IMR-90 (cell line): Measurements from ENCODE around the gene AFM. TPM values are rescaled to one million over a fixed set of nuclear protein-coding genes. Genes with fewer than 3 reads are reported as not detected.

Source experiments
- ATAC-seq: fragments of 200-7000 bp; cut with Tn5 transposase; 2 replicates; pipeline ENCODE4 v1.9.1; 2020; ENCODE audit warnings: low read depth, mild to moderate bottlenecking, moderate library complexity
- BruUV-seq: library from RNA; stranded (reverse); fragments of 400-500 nt; replicated peaks from 2 replicates; lab custom pipeline; 2021; lab: Mats Ljungman, UMichigan
- CTCF ChIA-PET: fragments of 300-600 bp; formaldehyde crosslinking; extraction: SDS; loops from one replicate; lab custom pipeline; 2021; ENCODE audit warnings: antibody characterized with exemption; lab: Yijun Ruan, JAX
- POLR2A ChIA-PET: fragments of 300-600 bp; sonication (Branson Sonifier 250); formaldehyde crosslinking; loops from one replicate; lab custom pipeline; 2022; ENCODE audit warnings: antibody characterized with exemption; ENCODE audit not compliant: unreplicated experiment; lab: Charles Lee
- DNase-seq: peaks from one replicate; pipeline ENCODE4 v3.0.0; 2013
- H2AFZ ChIP-seq: replicated peaks from 2 replicates; pipeline ENCODE3; 2013; ENCODE audit warnings: low read length, mild to moderate bottlenecking; ENCODE audit not compliant: poor library complexity
- H2AK5ac ChIP-seq: 2 replicates; pipeline ENCODE4 v1.6.1; 2013; ENCODE audit warnings: low read depth, low read length, inconsistent platforms
- H2AK9ac ChIP-seq: replicated peaks from 2 replicates; pipeline ENCODE3; 2013; ENCODE audit warnings: mild to moderate bottlenecking, low read depth, low read length, moderate library complexity; ENCODE audit not compliant: poor library complexity
- H2BK120ac ChIP-seq: 2 replicates; pipeline ENCODE4 v1.6.1; 2013; ENCODE audit warnings: low read depth, low read length, inconsistent platforms
- H2BK15ac ChIP-seq: 3 replicates; pipeline ENCODE4 v1.6.1; 2013; ENCODE audit warnings: low read depth, low read length, inconsistent platforms
- H2BK20ac ChIP-seq: 2 replicates; pipeline ENCODE4 v1.6.1; 2013; ENCODE audit warnings: low read depth, mild to moderate bottlenecking, inconsistent platforms, low read length, moderate library complexity
- H2BK5ac ChIP-seq: 2 replicates; pipeline ENCODE4 v1.6.1; 2013; ENCODE audit warnings: mild to moderate bottlenecking, low read depth, low read length, inconsistent platforms; ENCODE audit not compliant: poor library complexity, severe bottlenecking
- H3K14ac ChIP-seq: replicated peaks from 2 replicates; pipeline ENCODE4 v1.6.1; 2013; ENCODE audit warnings: low read depth, low read length, inconsistent platforms
- H3K18ac ChIP-seq: 2 replicates; pipeline ENCODE4 v1.6.1; 2013; ENCODE audit warnings: low read depth, low read length, control low read depth
- H3K23ac ChIP-seq: 2 replicates; pipeline ENCODE4 v1.6.1; 2013; ENCODE audit warnings: low read depth, low read length, inconsistent platforms
- H3K27ac ChIP-seq: 2 replicates; pipeline ENCODE4 v1.5.1; 2013; ENCODE audit warnings: mild to moderate bottlenecking, control low read depth, low read length; ENCODE audit not compliant: insufficient read depth
- H3K27me3 ChIP-seq: 2 replicates; pipeline ENCODE4 v1.6.1; 2013; ENCODE audit warnings: low read length; ENCODE audit not compliant: control insufficient read depth, insufficient read depth
- H3K36me3 ChIP-seq: 2 replicates; pipeline ENCODE4 v1.6.1; 2013; ENCODE audit warnings: low read length, mixed read lengths; ENCODE audit not compliant: control insufficient read depth, insufficient read depth
- H3K4ac ChIP-seq: 2 replicates; pipeline ENCODE4 v1.6.1; 2013; ENCODE audit warnings: low read depth, low read length, inconsistent platforms
- H3K4me1 ChIP-seq: 2 replicates; pipeline ENCODE4 v1.6.1; 2013; ENCODE audit warnings: low read length, mixed read lengths; ENCODE audit not compliant: control insufficient read depth, insufficient read depth
- H3K4me2 ChIP-seq: 2 replicates; pipeline ENCODE4 v1.6.1; 2013; ENCODE audit warnings: low read depth, mild to moderate bottlenecking, control low read depth, low read length, moderate library complexity
- H3K4me3 ChIP-seq: 2 replicates; pipeline ENCODE4 v1.5.1; 2013; ENCODE audit warnings: low read depth, mild to moderate bottlenecking, control low read depth, low read length, moderate library complexity; ENCODE audit not compliant: insufficient read depth
- H3K56ac ChIP-seq: 2 replicates; pipeline ENCODE4 v1.6.1; 2013; ENCODE audit warnings: low read length, inconsistent platforms; ENCODE audit not compliant: insufficient read depth; ENCODE audit errors: extremely low read depth
- H3K79me1 ChIP-seq, 2 experiments: 2 replicates each; pipeline ENCODE4 v1.6.1; 2013; ENCODE audit warnings: low read length in 2 of 2, inconsistent platforms in 1 of 2, low read depth in 1 of 2
- H3K9ac ChIP-seq: 2 replicates; pipeline ENCODE4 v1.6.1; 2013; ENCODE audit warnings: low read depth, low read length, control low read depth
- H3K9me1 ChIP-seq: 2 replicates; pipeline ENCODE4 v1.6.1; 2013; ENCODE audit warnings: low read length, inconsistent platforms; ENCODE audit not compliant: insufficient read depth
- H3K9me3 ChIP-seq: 2 replicates; pipeline ENCODE4 v1.6.1; 2013; ENCODE audit warnings: low read length; ENCODE audit not compliant: control insufficient read depth, insufficient read depth
- H4K20me1 ChIP-seq: 2 replicates; pipeline ENCODE4 v1.6.1; 2013; ENCODE audit warnings: low read length, inconsistent platforms; ENCODE audit not compliant: insufficient read depth
- H4K5ac ChIP-seq: 2 replicates; pipeline ENCODE4 v1.6.1; 2013; ENCODE audit warnings: mild to moderate bottlenecking, low read depth, low read length, control low read depth
- H4K8ac ChIP-seq, 2 experiments: 2 replicates each; pipeline ENCODE4 v1.6.1; 2013; ENCODE audit warnings: low read depth in 2 of 2, low read length in 2 of 2, control low read depth in 1 of 2, inconsistent platforms in 1 of 2
- H4K91ac ChIP-seq: 2 replicates; pipeline ENCODE4 v1.6.1; 2013; ENCODE audit warnings: low read depth, low read length, inconsistent platforms; ENCODE audit not compliant: insufficient read depth
- MXI1 ChIP-seq: IDR thresholded peaks from 2 replicates; pipeline ENCODE4 v1.6.1; 2012; ENCODE audit warnings: low read depth, mild to moderate bottlenecking, low read length, moderate library complexity, borderline replicate concordance
- RAD21 ChIP-seq: IDR thresholded peaks from 2 replicates; pipeline ENCODE4 v1.6.1; 2012; ENCODE audit warnings: low read length, improper control_type of control experiment
- SMC3 ChIP-seq: fragments of 150-350 bp; IDR thresholded peaks from 2 replicates; pipeline ENCODE4 v1.6.1; 2016; ENCODE audit warnings: low read depth, mild to moderate bottlenecking, antibody characterized with exemption, low read length, moderate library complexity
- WGBS, 2 experiments: methylation state at CpG; one replicate each; pipeline versions ENCODE4 v1.1.5 to v1.1.7; 2013; ENCODE audit warnings: missing lambda C conversion rate in 2 of 2; ENCODE audit not compliant: insufficient read length in 1 of 2; ENCODE audit errors: extremely low coverage in 2 of 2; 5-methylcytosine and 5-hydroxymethylcytosine counted together
- dilution Hi-C: fragments of 300-500 bp; cut with HindIII; formaldehyde crosslinking; loops from one replicate; pipeline ENCODE4 v1.14.3; 2018; ENCODE audit warnings: low sequenced_read_pairs; ENCODE audit not compliant: unreplicated experiment
- in situ Hi-C: fragments of 300-500 bp; cut with MboI; formaldehyde crosslinking; loops from 3 replicates; pipeline ENCODE4 v1.14.3; 2019; ENCODE audit warnings: low sequenced_read_pairs, inconsistent platforms, mixed read lengths
- intact Hi-C: fragments of 100-400 bp; cut with micrococcal nuclease; formaldehyde crosslinking; loops from 2 replicates; pipeline ENCODE4 v1.10.0; 2022
- polyA plus RNA-seq, 3 experiments: library from polyadenylated mRNA; depleted of rRNA; stranded (reverse); fragments of >200 nt; gene quantifications; 2 replicates each; pipeline ENCODE4 v1.2.3, GENCODE V29; 2012; ENCODE audit warnings: low replicate concordance in 1 of 3
- total RNA-seq: library from RNA; depleted of rRNA; stranded (reverse); fragments of >200 nt; gene quantifications from 2 replicates; pipeline ENCODE4 v1.2.3, GENCODE V29; 2012

AFM gene
- total and polyA plus RNA-seq, 2 of the 4 experiments (the other 2 are of a cell fraction) = not detected

- no peak overlapping the region for H2BK15ac ChIP-seq
- no peak overlapping the region for H3K14ac ChIP-seq
- no peaks in the 10 kb centered on the region for H3K36me3 ChIP-seq
- H3K4me3 ChIP-seq = no peak overlapping the region
- H3K18ac ChIP-seq = no peak overlapping the region
- no peak overlapping the region for H2BK20ac ChIP-seq
- DNase-seq (no peak), ATAC-seq (no peak)
- BruUV-seq = no TSS peak
- no peaks in the 10 kb centered on the region for H3K4me1 ChIP-seq
- WGBS, 2 experiments = no CpG with 5 or more reads among the region's 3 CpGs
- H2AFZ ChIP-seq = no peak overlapping the region
- no peaks in the 10 kb centered on the region for H3K9me1 ChIP-seq
- H4K20me1 ChIP-seq = no peaks in the 10 kb centered on the region
- H3K56ac ChIP-seq = no peak overlapping the region
- no peaks in the 10 kb centered on the region for H3K79me1 ChIP-seq
- no peak overlapping the region for H2BK5ac ChIP-seq
- no peak overlapping the region for H3K9ac ChIP-seq
- H3K4me2 ChIP-seq = no peak overlapping the region
- H2BK120ac ChIP-seq = no peak overlapping the region
- H2AK5ac ChIP-seq = no peak overlapping the region
- H3K23ac ChIP-seq = no peak overlapping the region
- H4K8ac ChIP-seq = no peak overlapping the region
- dilution Hi-C loops (no loop called here), intact Hi-C loops (loop anchor here (10.0 kb wide), 1 partner anchor 215 kb away; no protein-coding TSS in a partner anchor), in situ Hi-C loops (no loop called here)
- ChIA-PET CTCF (interaction anchor here (1.0 kb wide), 1 partner anchor 15 kb away, joined by 3 read pairs; no protein-coding TSS in a partner anchor), POLR2A (interaction anchor here (0.5 kb wide), 1 partner anchor 10 kb away, joined by 3 read pairs; no protein-coding TSS in a partner anchor)
- H4K5ac ChIP-seq = no peak overlapping the region
- H2AK9ac ChIP-seq = no peak overlapping the region
- H3K27ac ChIP-seq = no peak overlapping the region
- H3K4ac ChIP-seq = no peak overlapping the region
- no peaks in the 10 kb centered on the region for H3K9me3 ChIP-seq
- TF ChIP-seq RAD21 = no peak
- TF ChIP-seq SMC3 = no peak
- no peak for TF ChIP-seq MXI1
- H4K91ac ChIP-seq = no peak overlapping the region
- H3K27me3 ChIP-seq = peaks cover 2% of the 10 kb centered on the region; the same call in 1 of the 2 replicates
Observed at GRCh38 chr4:73439991-73440390, 41.6 kb upstream of the AFM start.
